Measurements from ENCODE around the gene CDK5RAP2. TPM values are rescaled to one million over a fixed set of nuclear protein-coding genes. Genes with fewer than 3 reads are reported as not detected.

Gene CDK5RAP2
- total RNA-seq, 1 donor from 2014 or later: 16.8 TPM

DNA sequence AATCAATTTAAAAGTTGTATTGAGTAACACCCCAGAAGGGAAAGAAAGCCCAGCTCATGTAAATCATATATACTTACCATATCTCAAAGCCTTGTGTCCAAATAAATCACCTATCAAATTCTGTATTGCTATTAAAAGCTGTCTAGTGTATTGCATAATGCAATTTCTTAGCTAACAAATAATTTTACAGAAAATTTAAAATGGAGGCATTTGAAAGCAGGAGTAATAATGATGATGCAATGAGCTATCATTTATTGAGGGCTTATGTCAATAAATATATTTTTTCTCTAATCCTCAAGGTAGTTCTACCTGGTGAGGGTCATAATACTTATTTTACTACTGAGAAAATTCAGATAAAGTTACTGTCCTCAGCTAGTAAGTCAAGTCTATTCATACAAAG lies 42.8 kb upstream of the CDK5RAP2 start:
- FAIRE-seq (no peak), DNase-seq (ENCODE audit: low read depth) (no peak)
- TF ChIP-seq, protein P1, sequence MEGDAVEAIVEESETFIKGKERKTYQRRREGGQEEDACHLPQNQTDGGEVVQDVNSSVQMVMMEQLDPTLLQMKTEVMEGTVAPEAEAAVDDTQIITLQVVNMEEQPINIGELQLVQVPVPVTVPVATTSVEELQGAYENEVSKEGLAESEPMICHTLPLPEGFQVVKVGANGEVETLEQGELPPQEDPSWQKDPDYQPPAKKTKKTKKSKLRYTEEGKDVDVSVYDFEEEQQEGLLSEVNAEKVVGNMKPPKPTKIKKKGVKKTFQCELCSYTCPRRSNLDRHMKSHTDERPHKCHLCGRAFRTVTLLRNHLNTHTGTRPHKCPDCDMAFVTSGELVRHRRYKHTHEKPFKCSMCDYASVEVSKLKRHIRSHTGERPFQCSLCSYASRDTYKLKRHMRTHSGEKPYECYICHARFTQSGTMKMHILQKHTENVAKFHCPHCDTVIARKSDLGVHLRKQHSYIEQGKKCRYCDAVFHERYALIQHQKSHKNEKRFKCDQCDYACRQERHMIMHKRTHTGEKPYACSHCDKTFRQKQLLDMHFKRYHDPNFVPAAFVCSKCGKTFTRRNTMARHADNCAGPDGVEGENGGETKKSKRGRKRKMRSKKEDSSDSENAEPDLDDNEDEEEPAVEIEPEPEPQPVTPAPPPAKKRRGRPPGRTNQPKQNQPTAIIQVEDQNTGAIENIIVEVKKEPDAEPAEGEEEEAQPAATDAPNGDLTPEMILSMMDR (IDR thresholded peaks at IDR 0.05; ENCODE audit: insufficient read depth, low read length, severe bottlenecking): no peak
- H3K27me3 ChIP-seq (ENCODE audit: control insufficient read depth, insufficient read depth, low read length): no peaks in the 10 kb centered on the region
- no peaks in the 10 kb centered on the region for H3K36me3 ChIP-seq (ENCODE audit: control insufficient read depth, insufficient read depth, low read length)
- H3K4me3 ChIP-seq (ENCODE audit: low read depth, low read length): no peak overlapping the region

DNA sequence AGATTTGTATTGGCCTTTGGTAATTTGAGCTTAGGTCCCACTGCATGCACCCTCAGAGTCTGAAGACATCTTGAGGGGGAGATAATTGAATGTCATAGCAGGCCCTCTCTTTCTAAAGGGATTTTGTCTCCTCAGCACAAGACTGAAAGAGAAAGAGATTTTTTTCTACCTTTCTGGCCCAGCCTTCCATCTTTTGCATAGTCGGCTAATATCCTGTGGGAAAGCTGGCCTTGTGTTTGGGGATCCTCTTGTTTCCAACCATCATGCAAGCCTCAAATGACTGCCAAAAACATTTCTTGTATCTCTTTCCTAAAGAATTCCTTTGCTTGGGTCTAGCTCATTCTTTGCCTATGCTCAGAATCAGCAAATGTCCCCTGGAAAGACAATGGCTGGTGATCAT lies 42.0 kb upstream of the CDK5RAP2 start:
- no peaks in the 10 kb centered on the region for H3K27me3 ChIP-seq (ENCODE audit: control insufficient read depth, insufficient read depth, low read length)
- H3K4me3 ChIP-seq (ENCODE audit: low read depth, low read length): no peak overlapping the region
- TF ChIP-seq, protein P1 (IDR thresholded peaks at IDR 0.05; ENCODE audit: insufficient read depth, low read length, severe bottlenecking): no peak
- FAIRE-seq (no peak), DNase-seq (ENCODE audit: low read depth) (no peak)
- no peaks in the 10 kb centered on the region for H3K36me3 ChIP-seq (ENCODE audit: control insufficient read depth, insufficient read depth, low read length)

DNA sequence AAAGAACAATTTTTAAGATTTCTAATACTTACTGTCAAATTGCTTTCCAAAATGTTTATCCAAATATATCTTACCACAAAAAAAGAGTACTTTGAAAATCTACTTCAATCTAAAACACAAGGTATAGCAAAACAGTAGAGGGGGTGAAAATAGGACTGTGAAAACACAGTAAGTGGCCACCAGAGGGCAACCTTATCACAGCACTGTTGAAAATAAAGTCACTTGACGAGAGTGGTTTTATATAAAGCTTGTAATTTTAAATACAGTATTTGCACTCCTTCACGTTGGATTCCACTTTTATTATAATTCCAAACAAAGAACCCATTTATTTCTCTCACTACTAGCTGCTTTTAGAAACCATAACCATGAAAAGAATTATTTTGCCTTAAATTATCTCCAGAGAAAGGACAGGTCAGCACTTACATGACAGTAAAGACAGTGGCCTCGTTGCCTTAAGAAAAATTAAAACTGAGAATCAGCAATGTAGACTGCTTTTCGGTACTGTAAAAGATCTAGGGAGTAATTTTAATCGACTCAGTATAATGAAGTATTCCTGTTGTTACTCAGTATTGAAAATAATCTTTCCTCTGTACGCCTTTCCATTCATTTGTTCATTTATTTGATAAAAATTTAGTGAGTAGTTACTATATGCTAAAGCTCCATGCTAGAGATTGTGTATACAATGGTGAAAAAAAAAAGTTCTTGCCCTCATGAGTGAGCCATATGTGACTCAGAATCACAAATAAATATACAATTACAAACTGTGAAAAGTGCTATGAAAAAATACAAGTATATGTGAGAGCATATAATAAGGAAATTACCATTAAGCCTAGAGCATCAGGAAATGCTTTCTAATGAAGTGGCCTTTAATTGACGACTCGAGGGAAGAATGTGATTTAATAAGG lies 40.0 kb upstream of the CDK5RAP2 start:
- Histone ChIP-seq H3K27me3 (ENCODE audit: control insufficient read depth, insufficient read depth, low read length) (no peaks in the 10 kb centered on the region), H3K36me3 (ENCODE audit: control insufficient read depth, insufficient read depth, low read length) (peaks cover under 1% of the 10 kb centered on the region), H3K4me3 (ENCODE audit: low read depth, low read length) (no peak overlapping the region)
- TF ChIP-seq, protein P1 (IDR thresholded peaks at IDR 0.05; ENCODE audit: insufficient read depth, low read length, severe bottlenecking): peak; percentile 59
- DNase-seq (ENCODE audit: low read depth) (peak; percentile 70), FAIRE-seq (no peak)

DNA sequence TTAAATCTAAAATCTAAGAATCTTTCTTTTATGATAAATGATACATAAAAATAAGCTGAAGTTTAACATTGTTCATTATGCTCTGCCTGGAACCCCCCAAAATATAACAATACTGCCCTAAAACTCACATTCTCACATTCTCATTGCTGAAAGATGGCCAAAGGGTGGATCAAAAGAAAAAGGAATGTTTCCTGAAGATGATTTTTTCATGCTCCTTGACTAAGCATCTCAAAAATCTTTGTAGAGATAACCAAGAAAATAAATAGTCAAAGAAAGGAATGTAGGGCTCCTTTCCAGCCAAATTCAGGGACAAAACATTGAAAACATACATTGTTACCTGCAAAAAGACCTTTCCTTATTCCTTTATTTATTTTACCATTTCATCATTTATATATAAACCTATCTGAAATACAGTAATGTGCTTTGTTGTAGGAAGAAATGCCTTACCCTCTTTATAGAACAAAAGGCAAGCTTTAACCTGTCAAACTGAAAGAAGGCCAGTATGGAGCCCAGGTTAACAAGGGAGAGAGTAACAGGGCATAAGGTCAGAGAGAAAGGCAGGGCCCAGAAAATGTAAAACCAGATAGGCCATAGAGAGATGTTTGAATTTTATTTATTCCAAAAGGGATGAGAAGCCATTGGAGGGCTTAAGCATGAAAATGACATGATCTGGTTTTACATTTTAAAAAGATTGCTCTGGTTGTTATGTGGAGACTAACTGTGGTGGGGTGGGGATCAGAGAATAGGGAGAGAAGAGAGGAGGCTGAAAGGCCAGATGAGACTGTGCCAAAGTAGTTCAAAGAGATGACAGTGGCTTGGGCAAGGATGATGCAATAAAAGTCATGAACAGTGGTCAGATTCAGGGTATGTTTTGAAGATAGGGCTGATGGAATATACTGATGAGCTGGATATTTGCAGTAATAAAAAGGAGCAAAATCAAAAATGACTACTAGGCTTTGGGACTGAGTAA lies 37.3 kb upstream of the CDK5RAP2 start:
- DNase-seq (ENCODE audit: low read depth) (no peak), FAIRE-seq (no peak)
- Histone ChIP-seq H3K27me3 (ENCODE audit: control insufficient read depth, insufficient read depth, low read length) (no peaks in the 10 kb centered on the region), H3K4me3 (ENCODE audit: low read depth, low read length) (no peak overlapping the region), H3K36me3 (ENCODE audit: control insufficient read depth, insufficient read depth, low read length) (peaks cover 2% of the 10 kb centered on the region)
- TF ChIP-seq, protein P1 (IDR thresholded peaks at IDR 0.05; ENCODE audit: insufficient read depth, low read length, severe bottlenecking): no peak

DNA sequence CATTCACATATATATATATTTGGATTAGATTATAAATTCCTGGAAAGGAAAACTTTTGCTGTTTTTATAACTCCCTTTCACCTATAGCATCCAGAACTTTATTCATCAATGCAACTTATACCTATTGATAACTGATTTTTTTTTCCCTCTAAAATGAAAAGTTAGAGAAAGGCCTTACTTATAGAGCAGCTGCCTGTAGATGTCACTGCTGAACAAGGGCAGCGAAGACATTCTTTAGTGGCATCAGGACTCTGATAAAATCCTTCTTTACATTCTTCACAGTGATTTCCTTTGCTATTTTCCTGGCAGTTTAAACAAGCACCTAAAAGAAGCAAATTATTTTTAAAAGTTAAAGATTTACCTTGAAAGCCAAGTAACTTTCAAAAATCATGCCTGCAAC lies 32.3 kb upstream of the CDK5RAP2 start:
- peak; percentile 23 for DNase-seq (ENCODE audit: low read depth)
- FAIRE-seq: no peak
- Histone ChIP-seq H3K36me3 (ENCODE audit: control insufficient read depth, insufficient read depth, low read length) (peaks cover 2% of the 10 kb centered on the region), H3K4me3 (ENCODE audit: low read depth, low read length) (no peak overlapping the region), H3K27me3 (ENCODE audit: control insufficient read depth, insufficient read depth, low read length) (no peaks in the 10 kb centered on the region)
- TF ChIP-seq, protein P1 (IDR thresholded peaks at IDR 0.05; ENCODE audit: insufficient read depth, low read length, severe bottlenecking): peak; percentile 15
